HL-60 (cell line): ENCODE data around the gene FAM136A.

Experiments used
- DNase-seq, 2 experiments: peaks; one replicate each; pipeline ENCODE4 v3.0.0-alpha.2; 2010 to 2020; ENCODE audit warnings: low read depth in 1 of 2, low spot score in 1 of 2
- H3K27ac ChIP-seq: fragments of 250-450 bp; sonication (Bioruptor Pico); replicated peaks from 2 replicates; pipeline ENCODE4 v1.5.1; 2020; ENCODE audit warnings: mild to moderate bottlenecking, moderate library complexity
- H3K27me3 ChIP-seq: fragments of 250-450 bp; sonication (Bioruptor Pico); 2 replicates; pipeline ENCODE4 v1.5.1; 2021; ENCODE audit warnings: mild to moderate bottlenecking, moderate library complexity; ENCODE audit not compliant: insufficient read depth, poor library complexity, severe bottlenecking
- H3K4me3 ChIP-seq: replicated peaks from 2 replicates; pipeline ENCODE4 v1.5.1; 2011; ENCODE audit warnings: mild to moderate bottlenecking, control low read depth, low read length; ENCODE audit not compliant: insufficient read depth
- CTCF ChIP-seq: IDR thresholded peaks from one replicate; pipeline ENCODE4 v1.5.1; 2011; ENCODE audit warnings: low read length, control low read depth, inconsistent platforms; ENCODE audit not compliant: insufficient read depth
- GABPA ChIP-seq: IDR thresholded peaks from 2 replicates; pipeline ENCODE4 v1.6.1; 2012; ENCODE audit warnings: low read depth
- POLR2AphosphoS5 ChIP-seq: IDR thresholded peaks from 2 replicates; pipeline ENCODE4 v1.6.1; 2012; ENCODE audit warnings: low read depth
- REST ChIP-seq: IDR thresholded peaks from 2 replicates; pipeline ENCODE4 v1.6.1; 2012; ENCODE audit warnings: low read depth; ENCODE audit not compliant: insufficient replicate concordance
- SPI1 ChIP-seq: IDR thresholded peaks from 2 replicates; pipeline ENCODE4 v1.6.1; 2012; ENCODE audit warnings: low read depth, mild to moderate bottlenecking, borderline replicate concordance

The FAM136A gene

GRCh38 chr2:70258532-70258875 lies 43.4 kb downstream of the FAM136A start:
- no peak for TF ChIP-seq SPI1
- TF ChIP-seq POLR2AphosphoS5 = no peak
- TF ChIP-seq REST = no peak
- TF ChIP-seq CTCF = no peak
- TF ChIP-seq GABPA = no peak
- Histone ChIP-seq H3K27ac (no peak overlapping the region), H3K4me3 (peak overlapping the region; percentile 76), H3K27me3 (no peaks in the 10 kb centered on the region)
- DNase-seq = no peak

- DNase-seq = no peak
- no peaks in the 10 kb centered on the region for H3K27me3 ChIP-seq
- H3K4me3 ChIP-seq = no peak overlapping the region
- TF ChIP-seq REST (no peak), SPI1 (no peak), CTCF (no peak), GABPA (no peak), POLR2AphosphoS5 (no peak)
- no peak overlapping the region for H3K27ac ChIP-seq
Observed at GRCh38 chr2:70255637-70256314, 46.1 kb downstream of the FAM136A start.

GRCh38 chr2:70250434-70250833 lies 51.4 kb downstream of the FAM136A start:
- TF ChIP-seq POLR2AphosphoS5 = no peak
- TF ChIP-seq GABPA = no peak
- TF ChIP-seq SPI1 = no peak
- TF ChIP-seq REST = no peak
- TF ChIP-seq CTCF = no peak
- Histone ChIP-seq H3K27ac (no peak overlapping the region), H3K27me3 (no peaks in the 10 kb centered on the region), H3K4me3 (no peak overlapping the region)
- DNase-seq = no peak
